ENCODE measurements around the gene WWTR1.

The WWTR1 gene

GRCh38 chr3:149592758-149593240 lies 65.0 kb downstream of the WWTR1 start:
- no peak for DNase-seq (ENCODE audit: low read depth)

- DNase-seq (ENCODE audit: low read depth) = no peak
Observed at GRCh38 chr3:149590691-149591441, 67.0 kb downstream of the WWTR1 start.

GRCh38 chr3:149589332-149589731 lies 68.5 kb downstream of the WWTR1 start:
- no peak for DNase-seq (ENCODE audit: low read depth)

GRCh38 chr3:149588909-149589308 lies 68.9 kb downstream of the WWTR1 start:
- DNase-seq (ENCODE audit: low read depth) = no peak

DNA sequence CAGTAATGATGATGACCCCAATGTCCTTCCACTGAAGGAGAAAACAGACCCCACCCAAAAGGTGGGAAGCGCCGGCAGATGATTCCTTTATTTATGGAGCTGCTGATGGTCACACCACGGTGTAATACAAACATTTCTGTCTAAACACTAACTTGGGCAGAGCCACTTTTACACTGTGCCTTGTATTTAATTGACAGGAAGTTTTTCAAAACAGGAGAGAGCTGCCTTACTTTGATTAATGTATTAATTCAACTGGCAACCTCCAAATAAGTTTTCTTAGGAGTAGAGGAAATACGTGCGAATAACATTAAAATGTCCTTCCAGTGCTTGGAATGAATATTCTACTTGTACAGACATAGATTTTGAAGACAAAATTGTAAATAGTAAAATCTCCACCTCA lies 70.4 kb downstream of the WWTR1 start:
- no peak for DNase-seq (ENCODE audit: low read depth)

DNA sequence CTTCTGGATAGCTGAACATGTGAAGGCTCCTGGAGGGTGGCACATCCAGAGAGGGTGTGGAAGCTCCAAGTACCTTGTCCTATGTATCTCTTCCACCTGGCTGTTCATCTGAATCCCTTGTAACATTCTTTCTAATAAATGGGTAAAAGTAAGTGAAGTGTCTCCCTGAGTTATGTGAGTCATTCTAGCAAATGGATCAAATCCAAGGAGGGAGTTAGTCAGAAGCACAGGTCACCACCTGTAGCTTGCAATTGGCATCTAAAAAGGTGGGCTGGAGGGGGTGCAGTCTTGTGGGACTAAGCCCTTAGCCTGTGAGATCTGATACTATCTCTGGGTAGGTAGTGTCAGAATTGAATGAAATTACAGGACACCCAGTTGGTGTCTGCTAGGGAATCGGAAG lies 71.0 kb downstream of the WWTR1 start:
- DNase-seq (ENCODE audit: low read depth) = no peak

GRCh38 chr3:149585401-149585726 lies 72.5 kb downstream of the WWTR1 start:
- DNase-seq (ENCODE audit: low read depth) = no peak

GRCh38 chr3:149583921-149584635 lies 73.7 kb downstream of the WWTR1 start:
- no peak for DNase-seq (ENCODE audit: low read depth)

DNA sequence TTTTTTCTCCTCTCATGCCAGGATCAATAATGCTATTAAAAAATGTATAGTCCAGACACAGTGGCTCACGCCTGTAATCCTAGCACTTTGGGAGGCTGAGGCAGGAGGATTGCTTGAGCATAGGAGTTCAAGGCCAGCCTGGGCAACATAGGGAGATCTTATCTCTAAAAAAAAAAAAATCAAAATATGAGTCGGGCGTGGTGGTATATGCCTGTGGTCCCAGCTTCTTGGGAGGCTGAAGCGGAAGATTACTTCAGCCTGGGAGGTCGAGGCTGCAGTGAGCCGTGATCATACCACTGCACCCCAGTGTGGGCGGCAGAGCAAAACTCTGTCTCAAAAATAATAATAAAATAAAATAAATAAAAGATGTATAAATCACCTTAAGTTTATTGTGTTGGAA lies 75.4 kb downstream of the WWTR1 start:
- DNase-seq (ENCODE audit: low read depth) = no peak

DNA sequence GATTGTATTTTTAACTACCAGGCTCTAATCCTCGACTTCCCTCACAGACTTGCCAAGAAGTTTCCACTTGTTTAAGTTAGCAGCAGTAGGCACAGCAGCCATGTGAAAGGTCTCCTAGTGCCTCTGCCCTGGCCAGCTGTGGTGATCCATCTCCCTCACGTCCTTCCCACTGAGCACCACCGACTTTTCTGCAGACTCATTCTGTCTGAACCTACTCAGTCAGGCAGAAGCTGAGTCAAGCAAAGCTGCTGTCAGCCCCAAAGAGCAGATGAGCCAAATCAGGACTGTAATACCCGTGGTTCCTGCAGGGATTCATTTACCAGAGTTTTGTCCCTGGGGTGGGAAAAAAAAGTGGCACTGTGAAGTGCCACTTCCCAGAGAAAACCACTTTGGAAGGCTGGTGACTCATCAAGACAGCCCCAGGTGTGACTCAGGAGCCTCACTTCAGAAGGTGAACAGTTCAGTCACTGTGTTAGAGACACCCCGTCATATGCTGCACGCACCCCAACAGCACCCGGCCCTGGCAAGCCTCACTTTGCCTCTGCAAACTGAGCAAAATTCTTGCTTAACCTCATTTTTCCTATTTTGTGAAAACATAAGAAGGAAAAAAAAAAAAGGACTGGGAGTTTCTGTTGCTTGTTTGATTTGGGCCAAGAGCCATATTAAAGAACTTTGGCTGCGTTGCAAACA lies 76.0 kb downstream of the WWTR1 start:
- DNase-seq (ENCODE audit: low read depth) = no peak

DNA sequence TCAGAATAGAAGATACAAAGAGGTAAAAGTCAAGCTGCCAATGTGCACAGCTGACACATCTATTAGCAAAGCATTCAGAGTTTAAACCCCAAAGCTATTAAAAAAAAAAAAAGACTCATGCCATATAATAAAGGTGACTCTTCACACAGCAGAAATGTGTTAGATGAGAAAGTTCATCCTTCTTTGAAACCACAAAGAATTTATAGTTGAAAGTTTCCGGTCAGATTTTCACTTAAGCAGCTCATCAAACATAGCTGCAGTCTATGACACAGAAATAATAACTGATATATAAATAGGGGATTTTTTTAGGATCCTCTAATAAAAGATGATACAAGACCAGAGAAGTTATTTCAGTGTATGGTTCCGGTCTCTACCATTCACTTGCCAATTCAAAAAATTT lies 76.6 kb downstream of the WWTR1 start:
- no peak for DNase-seq (ENCODE audit: low read depth)

- no peak for DNase-seq (ENCODE audit: low read depth)
Observed at GRCh38 chr3:149579838-149580542, 77.8 kb downstream of the WWTR1 start.

- no peak for DNase-seq (ENCODE audit: low read depth)
Observed at GRCh38 chr3:149579161-149579560, 78.7 kb downstream of the WWTR1 start.

GRCh38 chr3:149577801-149578200 lies 80.0 kb downstream of the WWTR1 start:
- DNase-seq (ENCODE audit: low read depth) = no peak

DNA sequence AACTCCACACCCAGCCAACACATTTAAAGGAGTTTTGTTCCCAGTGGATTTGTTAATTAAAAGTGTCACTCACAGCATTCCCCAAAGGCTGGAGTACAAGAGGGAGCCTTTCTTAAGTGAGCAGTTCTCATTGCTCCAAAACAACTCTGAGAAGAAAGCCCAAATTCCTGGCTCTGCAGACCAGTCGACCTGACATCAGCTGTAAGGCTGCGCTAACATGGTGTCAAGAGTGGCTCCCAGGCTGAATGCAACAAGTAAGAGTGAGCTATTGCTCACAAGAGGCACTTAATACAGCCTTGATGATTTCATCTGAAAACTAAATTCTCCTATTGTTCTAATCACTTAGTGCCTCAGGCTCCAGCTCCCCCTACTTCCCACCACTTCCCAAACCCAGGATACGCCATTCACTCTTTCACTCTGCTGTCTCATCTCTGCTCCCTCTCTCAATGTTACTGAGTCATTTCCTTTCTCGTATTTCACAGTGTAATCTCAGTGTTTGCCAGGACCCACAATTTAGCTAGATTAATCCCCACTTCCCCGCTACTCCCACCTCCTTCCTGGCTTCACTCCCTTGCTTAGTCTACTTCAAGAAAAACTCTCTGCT lies 81.8 kb downstream of the WWTR1 start:
- no peak for DNase-seq (ENCODE audit: low read depth)

- no peak for DNase-seq (ENCODE audit: low read depth)
Observed at GRCh38 chr3:149575213-149575960, 82.4 kb downstream of the WWTR1 start.

- DNase-seq (ENCODE audit: low read depth) = no peak
Observed at GRCh38 chr3:149572796-149573414, 84.9 kb downstream of the WWTR1 start.

DNA sequence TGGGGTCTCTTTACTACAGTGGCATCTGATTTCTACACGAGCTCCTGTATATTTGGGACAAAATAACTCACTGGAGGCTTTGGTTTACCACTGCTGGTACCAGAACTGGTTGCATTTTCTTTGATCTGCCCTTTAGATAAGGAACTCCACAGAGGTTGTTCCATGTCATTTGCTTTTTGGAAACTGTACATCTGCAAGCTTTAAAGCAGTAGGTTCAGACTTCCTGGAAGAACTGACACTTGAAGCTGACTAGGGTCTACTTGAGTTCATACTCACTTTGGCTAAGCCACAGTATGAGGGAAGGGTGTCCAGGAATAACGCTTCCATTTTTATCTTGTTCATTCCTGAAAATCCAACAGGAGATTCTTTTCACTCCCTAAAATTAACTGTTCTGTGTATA lies 86.4 kb downstream of the WWTR1 start:
- no peak for DNase-seq (ENCODE audit: low read depth)

DNA sequence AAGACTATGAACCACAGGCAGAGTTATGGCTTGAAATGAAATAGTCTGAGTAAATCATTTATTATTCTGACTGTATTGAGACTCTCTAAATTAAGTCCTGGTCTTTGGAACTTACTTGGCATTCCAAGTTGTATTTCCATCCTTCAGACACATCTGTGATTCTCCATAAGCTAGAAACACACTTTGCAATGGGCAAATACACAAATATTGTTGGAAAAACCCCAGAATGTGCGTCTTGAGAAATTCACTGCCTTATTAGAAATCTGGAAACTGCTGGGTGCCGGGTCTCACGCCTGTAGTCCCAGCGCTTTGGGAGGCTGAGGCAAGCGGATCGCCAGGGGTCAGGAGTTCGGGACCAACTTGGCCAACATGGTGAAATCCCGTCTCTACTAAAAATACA lies 87.8 kb downstream of the WWTR1 start:
- no peak for DNase-seq (ENCODE audit: low read depth)

DNA sequence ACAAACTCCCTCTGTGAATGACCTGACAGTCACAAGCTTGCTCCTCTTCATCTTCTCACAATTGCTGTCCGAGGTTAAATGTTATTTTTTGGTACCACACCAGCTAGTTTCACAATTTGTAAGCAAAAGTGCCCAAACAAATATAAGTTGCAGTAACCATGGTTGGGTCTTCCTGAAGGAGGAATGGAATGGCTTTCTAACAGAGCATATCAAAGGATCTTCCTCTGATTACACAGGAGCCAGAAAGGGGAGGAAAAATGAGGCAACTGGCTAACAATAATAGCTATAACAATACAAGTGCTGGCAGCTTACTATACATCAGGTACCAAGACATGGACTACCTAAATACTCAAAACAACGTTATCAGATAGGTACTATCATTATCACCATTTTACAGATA lies 90.4 kb downstream of the WWTR1 start:
- DNase-seq (ENCODE audit: low read depth) = no peak
